Gastroesophageal sphincter (tissue), 4 donors: ENCODE results near the gene TRIM25. TPM values are rescaled to one million over a fixed set of nuclear protein-coding genes. Genes with fewer than 3 reads are reported as not detected.
"Not testable (repeated sequence)": the region's sequence is repeated elsewhere in the genome, so short reads cannot be mapped to it uniquely, and the experiment has no call there.

Source experiments
- ATAC-seq: fragments of 150-250 bp; one replicate; pipeline ENCODE4 v1.9.1; 2016; ENCODE audit warnings: mild to moderate bottlenecking, moderate library complexity
- H3K27ac ChIP-seq, 4 donors: fragments of 200-600 bp; sonication (generic) in 3 of 4; 1 replicate in 3 of 4; 2 replicates in 1 of 4; pipeline ENCODE4 v1.5.1; 2016 to 2019
- H3K27me3 ChIP-seq: fragments of 200-600 bp; sonication (generic); one replicate; pipeline ENCODE4 v1.5.1; 2019
- H3K36me3 ChIP-seq, 2 donors: fragments of 200-600 bp; sonication (generic); one replicate each; pipeline ENCODE4 v1.5.1; 2019; ENCODE audit warnings: control low read depth in 1 of 2
- H3K4me1 ChIP-seq, 3 donors: fragments of 200-600 bp; sonication (generic); 1 replicate in 2 of 3; 2 replicates in 1 of 3; pipeline ENCODE4 v1.5.1; 2016 to 2019; ENCODE audit warnings: control low read depth in 2 of 3
- H3K4me3 ChIP-seq, 2 donors: fragments of 200-600 bp; sonication (generic); one replicate each; pipeline ENCODE4 v1.5.1; 2019; ENCODE audit warnings: mild to moderate bottlenecking in 1 of 2, moderate library complexity in 1 of 2
- H3K9me3 ChIP-seq, 3 donors: fragments of 200-600 bp; sonication (generic); one replicate each; pipeline ENCODE4 v1.5.1; 2017 to 2019; ENCODE audit warnings: control low read depth in 2 of 3
- CTCF ChIP-seq, 4 experiments: fragments of 200-600 bp in 2 of 4; fragments of 450-650 bp in 2 of 4; sonication (generic) in 1 of 4; IDR thresholded peaks; one replicate each; pipeline ENCODE4 v1.5.1; 2017 to 2019; ENCODE audit warnings: antibody characterized with exemption in 4 of 4, mild to moderate bottlenecking in 2 of 4, moderate library complexity in 2 of 4
- EP300 ChIP-seq: sonication (generic); formaldehyde crosslinking; IDR thresholded peaks from one replicate; pipeline ENCODE4 v1.6.1; 2017; ENCODE audit warnings: antibody characterized with exemption, mild to moderate bottlenecking
- POLR2A ChIP-seq, 2 donors: fragments of 450-650 bp; IDR thresholded peaks; one replicate each; pipeline ENCODE4 v1.6.1; 2017; ENCODE audit warnings: antibody characterized with exemption in 2 of 2, mild to moderate bottlenecking in 2 of 2, moderate library complexity in 1 of 2
- POLR2AphosphoS5 ChIP-seq: sonication (generic); formaldehyde crosslinking; IDR thresholded peaks from one replicate; pipeline ENCODE4 v1.6.1; 2017; ENCODE audit warnings: antibody characterized with exemption
- WGBS, 2 donors: methylation state at CpG; one replicate each; pipeline ENCODE4 v1.1.5; 2018; ENCODE audit warnings: low coverage in 1 of 2; 5-methylcytosine and 5-hydroxymethylcytosine counted together
- total RNA-seq, 4 donors: library from RNA; depleted of rRNA; stranded (reverse); fragments of >200 nt; gene quantifications; one replicate each; pipeline ENCODE4 v1.1.0, GENCODE V29; 2016

The TRIM25 gene
- total RNA-seq, 4 donors from 2014 or later, result 10.1 to 36.6 (median 20.6) TPM

- Histone ChIP-seq H3K4me1 (no peaks in the 10 kb centered on the region), H3K36me3 (peaks cover 0 to 70% of the 10 kb centered on the region in 2 donors), H3K27ac (no peak overlapping the region), H3K9me3 (no peaks in the 10 kb centered on the region), H3K27me3 (no peaks in the 10 kb centered on the region), H3K4me3 (no peak overlapping the region)
- no peak for TF ChIP-seq POLR2A (IDR thresholded peaks at IDR 0.05)
- TF ChIP-seq CTCF (IDR thresholded peaks at IDR 0.05), result no peak
- no peak for TF ChIP-seq POLR2AphosphoS5
- no peak for TF ChIP-seq EP300
- 84 to 100% methylated on average over 1 of the region's 1 CpG for WGBS, 2 donors
- no peak for ATAC-seq
These were observed 34.6 kb upstream of the TRIM25 start for GRCh38 chr17:56948491-56948890.

- peaks cover 0 to 77% of the 10 kb centered on the region in 2 donors for H3K36me3 ChIP-seq
- no peak overlapping the region for H3K4me3 ChIP-seq
- TF ChIP-seq EP300 (no peak), CTCF (IDR thresholded peaks at IDR 0.05) (no peak), POLR2AphosphoS5 (no peak), POLR2A (IDR thresholded peaks at IDR 0.05) (no peak)
- no peaks in the 10 kb centered on the region for H3K27me3 ChIP-seq
- H3K27ac ChIP-seq, result no peak overlapping the region
- WGBS, 2 donors, result 50 to 79% methylated on average over 1 of the region's 1 CpG
- no peak for ATAC-seq
- no peaks in the 10 kb centered on the region for H3K4me1 ChIP-seq
- H3K9me3 ChIP-seq, result no peaks in the 10 kb centered on the region
These were observed 33.9 kb upstream of the TRIM25 start for GRCh38 chr17:56947741-56948140.

GRCh38 chr17:56945938-56946505 is 32.2 kb upstream of the TRIM25 start:
- no peak overlapping the region for H3K27ac ChIP-seq
- no peaks in the 10 kb centered on the region for H3K9me3 ChIP-seq
- no peak overlapping the region for H3K4me3 ChIP-seq
- H3K4me1 ChIP-seq, result no peaks in the 10 kb centered on the region
- H3K36me3 ChIP-seq, result peaks cover 0 to 94% of the 10 kb centered on the region in 2 donors
- ATAC-seq, result no peak
- TF ChIP-seq CTCF (IDR thresholded peaks at IDR 0.05) (no peak), EP300 (no peak), POLR2AphosphoS5 (no peak), POLR2A (IDR thresholded peaks at IDR 0.05) (no peak)
- H3K27me3 ChIP-seq, result no peaks in the 10 kb centered on the region
- WGBS, 2 donors, result 89 to 100% methylated on average over 3 of the region's 3 CpGs

- no peak for ATAC-seq
- Histone ChIP-seq H3K9me3 (no peaks in the 10 kb centered on the region), H3K4me3 (no peak overlapping the region), H3K36me3 (peaks cover 0 to 99% of the 10 kb centered on the region in 2 donors), H3K27me3 (no peaks in the 10 kb centered on the region), H3K27ac (no peak overlapping the region), H3K4me1 (no peaks in the 10 kb centered on the region)
- TF ChIP-seq CTCF (IDR thresholded peaks at IDR 0.05) (no peak), POLR2AphosphoS5 (no peak), POLR2A (IDR thresholded peaks at IDR 0.05) (no peak), EP300 (no peak)
- WGBS, 2 donors, result 86 to 87% methylated on average over 8 of the region's 10 CpGs
These were observed 29.8 kb upstream of the TRIM25 start for GRCh38 chr17:56943505-56944125.

- no peaks in the 10 kb centered on the region for H3K9me3 ChIP-seq
- no peak overlapping the region for H3K27ac ChIP-seq
- no peaks in the 10 kb centered on the region for H3K27me3 ChIP-seq
- WGBS, 2 donors, result 30 to 33% methylated on average over 2 to 4 of the region's 11 CpGs
- no peak overlapping the region for H3K4me3 ChIP-seq
- TF ChIP-seq CTCF (IDR thresholded peaks at IDR 0.05), result peak; percentile 41 to 78 (median 59)
- TF ChIP-seq POLR2A (IDR thresholded peaks at IDR 0.05), result no peak
- ATAC-seq, result peak; percentile 50
- H3K36me3 ChIP-seq, result peaks cover 0 to 100% of the 10 kb centered on the region in 2 donors
- no peaks in the 10 kb centered on the region for H3K4me1 ChIP-seq
These were observed 26.1 kb upstream of the TRIM25 start for GRCh38 chr17:56939869-56940484.

GRCh38 chr17:56938206-56938605 is 24.4 kb upstream of the TRIM25 start:
- Histone ChIP-seq H3K27ac (peak overlapping the region in 1 of 4 donors; percentile 46), H3K36me3 (peaks cover 0 to 100% of the 10 kb centered on the region in 2 donors)
- H3K27me3 ChIP-seq, H3K9me3 ChIP-seq, ATAC-seq, H3K4me1 ChIP-seq, H3K4me3 ChIP-seq: not testable (repeated sequence)
- 68 to 73% methylated on average over 5 of the region's 5 CpGs for WGBS, 2 donors
